Trophoblast cell (in vitro differentiated cells and primary cell): Measurements from ENCODE around the gene POMT1. TPM values are rescaled to one million over a fixed set of nuclear protein-coding genes. Genes with fewer than 3 reads are reported as not detected.
A peak's percentile ranks its signal among the peaks of the same experiment; 100 is the strongest.
"Not testable (repeated sequence)": the region's sequence is repeated elsewhere in the genome, so short reads cannot be mapped to it uniquely, and the experiment has no call there.

Experiments
- DNase-seq, 2 donors: peaks; one replicate each; pipeline ENCODE4 v3.0.0-alpha.2; 2016
- H2AFZ ChIP-seq: 2 replicates; pipeline ENCODE4 v1.6.1; 2013; ENCODE audit warnings: low read length, moderate library complexity, mild to moderate bottlenecking; ENCODE audit not compliant: insufficient read depth, poor library complexity
- H2AK5ac ChIP-seq: 2 replicates; pipeline ENCODE4 v1.6.1; 2013; ENCODE audit warnings: mild to moderate bottlenecking, low read length
- H2BK120ac ChIP-seq: 2 replicates; pipeline ENCODE4 v1.6.1; 2013; ENCODE audit warnings: low read length, mild to moderate bottlenecking, moderate library complexity; ENCODE audit not compliant: insufficient read depth, poor library complexity
- H2BK12ac ChIP-seq: 2 replicates; pipeline ENCODE4 v1.6.1; 2013; ENCODE audit warnings: mild to moderate bottlenecking, low read length, moderate library complexity
- H2BK5ac ChIP-seq: 2 replicates; pipeline ENCODE4 v1.6.1; 2013; ENCODE audit warnings: low read length, low read depth, moderate library complexity, mild to moderate bottlenecking; ENCODE audit not compliant: poor library complexity
- H3K14ac ChIP-seq: 2 replicates; pipeline ENCODE4 v1.6.1; 2013; ENCODE audit warnings: mild to moderate bottlenecking, low read length
- H3K18ac ChIP-seq: 2 replicates; pipeline ENCODE4 v1.6.1; 2013; ENCODE audit warnings: mild to moderate bottlenecking, low read length
- H3K23ac ChIP-seq: 2 replicates; pipeline ENCODE4 v1.6.1; 2013; ENCODE audit warnings: low read length
- H3K27ac ChIP-seq: 2 replicates; pipeline ENCODE4 v1.5.1; 2013; ENCODE audit warnings: low read depth, mild to moderate bottlenecking, inconsistent platforms, low read length, moderate library complexity
- H3K27me3 ChIP-seq: 2 replicates; pipeline ENCODE4 v1.6.1; 2013; ENCODE audit warnings: inconsistent platforms, mild to moderate bottlenecking, low read length, moderate library complexity; ENCODE audit not compliant: insufficient read depth
- H3K36me3 ChIP-seq, 2 experiments: 1 replicate in 1 of 2; 2 replicates in 1 of 2; pipeline ENCODE4 v1.6.1; 2013; ENCODE audit warnings: low read length in 2 of 2, mild to moderate bottlenecking in 2 of 2, moderate library complexity in 1 of 2; ENCODE audit not compliant: insufficient read depth in 2 of 2, control insufficient read depth in 1 of 2
- H3K4ac ChIP-seq: 2 replicates; pipeline ENCODE4 v1.6.1; 2013; ENCODE audit warnings: low read depth, mild to moderate bottlenecking, low read length, moderate library complexity
- H3K4me1 ChIP-seq, 2 experiments: 1 replicate in 1 of 2; 2 replicates in 1 of 2; pipeline ENCODE4 v1.6.1; 2013; ENCODE audit warnings: low read length in 2 of 2, mild to moderate bottlenecking in 2 of 2, moderate library complexity in 1 of 2; ENCODE audit not compliant: insufficient read depth in 2 of 2, control insufficient read depth in 1 of 2
- H3K4me2 ChIP-seq: 2 replicates; pipeline ENCODE4 v1.6.1; 2013; ENCODE audit warnings: inconsistent platforms, mild to moderate bottlenecking, low read length, moderate library complexity
- H3K4me3 ChIP-seq: 2 replicates; pipeline ENCODE4 v1.5.1; 2013; ENCODE audit warnings: mild to moderate bottlenecking, low read depth, low read length, inconsistent platforms
- H3K79me1 ChIP-seq: one replicate; pipeline ENCODE4 v1.6.1; 2013; ENCODE audit warnings: low read length
- H3K79me2 ChIP-seq: 2 replicates; pipeline ENCODE4 v1.6.1; 2013; ENCODE audit warnings: low read length, mild to moderate bottlenecking; ENCODE audit not compliant: control insufficient read depth, insufficient read depth, poor library complexity
- H3K9ac ChIP-seq: 2 replicates; pipeline ENCODE4 v1.6.1; 2013; ENCODE audit warnings: mild to moderate bottlenecking, low read length
- H3K9me3 ChIP-seq: 2 replicates; pipeline ENCODE4 v1.6.1; 2013; ENCODE audit warnings: low read depth, mild to moderate bottlenecking, control low read depth, inconsistent platforms, low read length; ENCODE audit not compliant: insufficient read depth
- H4K12ac ChIP-seq: 2 replicates; pipeline ENCODE4 v1.6.1; 2013; ENCODE audit warnings: low read depth, mild to moderate bottlenecking, low read length, moderate library complexity
- H4K8ac ChIP-seq: 2 replicates; pipeline ENCODE4 v1.6.1; 2013; ENCODE audit warnings: low read depth, mild to moderate bottlenecking, low read length, moderate library complexity
- H4K91ac ChIP-seq: one replicate; pipeline ENCODE4 v1.6.1; 2013; ENCODE audit warnings: low read depth, mild to moderate bottlenecking, low read length, moderate library complexity
- WGBS: extraction: QIAGEN DNeasy Blood & Tissue Kit; methylation state at CpG from one replicate; pipeline ENCODE4 v1.1.7; 2013; ENCODE audit warnings: missing lambda C conversion rate; ENCODE audit not compliant: insufficient read length, insufficient coverage; ENCODE audit errors: extremely low coverage; 5-methylcytosine and 5-hydroxymethylcytosine counted together
- polyA plus RNA-seq: library from polyadenylated mRNA; stranded (reverse); fragments of 200-250 nt; gene quantifications from 2 replicates; pipeline ENCODE4 v1.2.3, GENCODE V29; 2013

POMT1 gene
- polyA plus RNA-seq, result 25.6 and 26.3 TPM in 2 replicates

DNA sequence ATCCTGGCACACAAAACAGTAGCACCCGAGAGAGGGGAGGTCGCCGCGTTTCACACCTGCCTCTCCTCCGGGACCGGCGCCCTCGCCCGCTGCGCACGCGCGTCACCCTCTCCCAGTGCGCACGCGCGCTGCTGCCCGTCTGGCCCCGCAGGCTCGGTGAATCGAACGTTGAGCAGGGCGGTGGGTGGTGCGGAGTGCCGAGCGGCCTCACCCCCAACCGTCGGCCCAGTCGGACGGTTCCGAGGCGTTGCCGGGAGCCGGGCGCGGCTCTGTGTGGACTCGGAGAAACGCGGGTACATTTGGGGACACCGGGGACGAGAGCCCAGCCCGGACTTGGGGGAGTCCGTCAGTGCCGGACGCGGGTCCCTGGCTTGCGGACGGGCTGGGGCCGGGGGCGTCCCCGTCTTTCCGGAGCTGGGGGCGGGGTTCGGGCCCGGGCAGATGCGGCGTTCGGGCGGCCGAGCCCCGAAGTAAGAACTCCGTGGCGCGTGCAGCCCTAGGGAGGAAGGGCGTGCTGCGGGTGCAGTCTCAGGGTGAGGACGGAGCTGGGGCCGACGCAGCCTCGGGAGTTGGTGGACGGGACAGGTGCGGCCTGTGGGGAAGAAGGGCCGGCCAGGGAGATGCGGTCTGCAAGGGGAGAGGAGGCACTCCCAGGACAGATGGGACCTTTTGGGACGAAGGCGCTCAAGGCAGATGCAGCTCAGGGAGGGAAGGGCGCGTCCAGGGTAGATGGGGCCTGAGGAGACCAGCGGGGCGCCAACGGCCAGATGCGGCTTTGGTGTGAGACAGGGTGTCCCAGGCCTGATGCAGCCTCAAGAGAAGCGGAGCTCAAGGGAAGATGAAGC is at the start of gene POMT1:
POMT1 (plus strand) TSS at position 138 of the 845 bp plus-strand sequence. CDS start 1,301 bp downstream, outside the sequence.
- H3K4me2 ChIP-seq, result peak within 1 kb of the TSS; percentile 74
- peaks cover 27 to 29% of the 10 kb centered on the region in 2 experiments for H3K36me3 ChIP-seq
- peak; percentile 85 to 94 for DNase-seq
- no peak within 1 kb of the TSS for H2BK5ac ChIP-seq
- peak within 1 kb of the TSS; percentile 60 for H4K91ac ChIP-seq
- peak within 1 kb of the TSS; percentile 82 for H3K14ac ChIP-seq
- H2BK12ac ChIP-seq, result no peak within 1 kb of the TSS
- peak within 1 kb of the TSS; percentile 58 for H3K18ac ChIP-seq
- peaks cover 11% of the 10 kb centered on the region for H3K79me2 ChIP-seq
- peaks cover 8% of the 10 kb centered on the region for H3K79me1 ChIP-seq
- peak within 1 kb of the TSS; percentile 85 for H3K4me3 ChIP-seq
- peak within 1 kb of the TSS; percentile 79 for H4K8ac ChIP-seq
- WGBS, result no CpG with 5 or more reads among the region's 83 CpGs
- H2AK5ac ChIP-seq, result peak within 1 kb of the TSS; percentile 31
- peak within 1 kb of the TSS; percentile 46 for H4K12ac ChIP-seq
- no peaks in the 10 kb centered on the region for H3K27me3 ChIP-seq
- peak within 1 kb of the TSS; percentile 80 for H3K9ac ChIP-seq
- peak within 1 kb of the TSS; percentile 60 for H2BK120ac ChIP-seq
- peak within 1 kb of the TSS; percentile 24 for H3K4ac ChIP-seq
- peak within 1 kb of the TSS; percentile 28 for H3K27ac ChIP-seq
- H3K9me3 ChIP-seq, result peaks cover 3% of the 10 kb centered on the region
- peaks cover 9 to 10% of the 10 kb centered on the region in 2 experiments for H3K4me1 ChIP-seq
- peak within 1 kb of the TSS; percentile 76 for H2AFZ ChIP-seq
- H3K23ac ChIP-seq, result no peak within 1 kb of the TSS

DNA sequence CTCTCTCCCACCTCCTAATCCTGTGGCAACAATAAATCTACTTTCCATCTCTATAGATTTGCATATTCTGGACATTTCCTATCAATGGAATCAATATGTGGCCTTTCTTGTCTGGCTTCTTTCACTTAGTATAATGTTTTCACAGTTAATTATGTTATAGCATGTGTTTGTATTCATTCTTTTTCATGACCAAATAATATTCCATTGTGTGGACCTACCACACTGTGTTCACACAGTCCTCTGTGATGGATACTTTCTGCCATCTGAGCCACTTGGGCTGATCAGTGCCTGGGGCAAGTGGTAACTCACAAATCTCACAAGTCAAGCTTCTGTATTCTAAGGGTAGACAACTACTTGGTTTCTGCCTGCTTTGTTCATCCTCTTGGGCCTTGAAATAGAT is 48.7 kb upstream of the POMT1 start:
- Histone ChIP-seq H3K9me3 (no peaks in the 10 kb centered on the region), H3K79me1 (no peaks in the 10 kb centered on the region), H3K4me3 (no peak overlapping the region), H2AFZ (no peak overlapping the region), H2BK12ac (no peak overlapping the region), H3K4ac (no peak overlapping the region), H2AK5ac (no peak overlapping the region), H4K12ac (no peak overlapping the region), H3K4me1 (no peaks in the 10 kb centered on the region), H3K18ac (no peak overlapping the region), H3K23ac (no peak overlapping the region), H3K9ac (no peak overlapping the region), H3K79me2 (peaks cover 3% of the 10 kb centered on the region), H3K27ac (no peak overlapping the region), H3K27me3 (no peaks in the 10 kb centered on the region), H4K91ac (no peak overlapping the region), H3K14ac (no peak overlapping the region), H2BK5ac (no peak overlapping the region), H4K8ac (no peak overlapping the region), H3K4me2 (no peak overlapping the region), H2BK120ac (no peak overlapping the region), H3K36me3 (peaks cover 53 to 54% of the 10 kb centered on the region in 2 experiments)
- DNase-seq, result no peak

GRCh38 chr9:131455655-131456054 is 47.1 kb upstream of the POMT1 start:
- WGBS, result no CpG with 5 or more reads among the region's 10 CpGs
- DNase-seq, H3K14ac ChIP-seq, H2AK5ac ChIP-seq, H2AFZ ChIP-seq, H3K18ac ChIP-seq, H3K79me2 ChIP-seq, H3K4me1 ChIP-seq, H2BK120ac ChIP-seq, H3K27me3 ChIP-seq, H3K9me3 ChIP-seq, H3K4ac ChIP-seq, H3K4me2 ChIP-seq, H3K79me1 ChIP-seq, H3K23ac ChIP-seq, H2BK12ac ChIP-seq, H3K9ac ChIP-seq, H4K12ac ChIP-seq, H4K91ac ChIP-seq, H2BK5ac ChIP-seq, H3K27ac ChIP-seq, H4K8ac ChIP-seq, H3K4me3 ChIP-seq: not testable (repeated sequence)
- peaks cover 59 to 62% of the 10 kb centered on the region in 2 experiments for H3K36me3 ChIP-seq

- H3K27me3 ChIP-seq, result no peaks in the 10 kb centered on the region
- no peak overlapping the region for H3K9ac ChIP-seq
- no peaks in the 10 kb centered on the region for H3K79me1 ChIP-seq
- no peak for DNase-seq
- H4K8ac ChIP-seq, result no peak overlapping the region
- no peak overlapping the region for H2BK12ac ChIP-seq
- no peaks in the 10 kb centered on the region for H3K4me1 ChIP-seq
- H2AK5ac ChIP-seq, result no peak overlapping the region
- H2AFZ ChIP-seq, result no peak overlapping the region
- peaks cover 2% of the 10 kb centered on the region for H3K79me2 ChIP-seq
- no peak overlapping the region for H3K18ac ChIP-seq
- H3K4me2 ChIP-seq, result no peak overlapping the region
- no peak overlapping the region for H4K12ac ChIP-seq
- peaks cover 63 to 73% of the 10 kb centered on the region in 2 experiments for H3K36me3 ChIP-seq
- no peak overlapping the region for H3K4me3 ChIP-seq
- no peak overlapping the region for H2BK120ac ChIP-seq
- no peak overlapping the region for H2BK5ac ChIP-seq
- H3K23ac ChIP-seq, result no peak overlapping the region
- no peak overlapping the region for H4K91ac ChIP-seq
- H3K27ac ChIP-seq, result no peak overlapping the region
- no peak overlapping the region for H3K14ac ChIP-seq
- WGBS, result no CpG with 5 or more reads among the region's 10 CpGs
- no peak overlapping the region for H3K4ac ChIP-seq
- H3K9me3 ChIP-seq, result no peaks in the 10 kb centered on the region
Observed at GRCh38 chr9:131457746-131458145, 45.0 kb upstream of the POMT1 start.
